Measurements from ENCODE around the gene TTC32.

TTC32 gene

DNA sequence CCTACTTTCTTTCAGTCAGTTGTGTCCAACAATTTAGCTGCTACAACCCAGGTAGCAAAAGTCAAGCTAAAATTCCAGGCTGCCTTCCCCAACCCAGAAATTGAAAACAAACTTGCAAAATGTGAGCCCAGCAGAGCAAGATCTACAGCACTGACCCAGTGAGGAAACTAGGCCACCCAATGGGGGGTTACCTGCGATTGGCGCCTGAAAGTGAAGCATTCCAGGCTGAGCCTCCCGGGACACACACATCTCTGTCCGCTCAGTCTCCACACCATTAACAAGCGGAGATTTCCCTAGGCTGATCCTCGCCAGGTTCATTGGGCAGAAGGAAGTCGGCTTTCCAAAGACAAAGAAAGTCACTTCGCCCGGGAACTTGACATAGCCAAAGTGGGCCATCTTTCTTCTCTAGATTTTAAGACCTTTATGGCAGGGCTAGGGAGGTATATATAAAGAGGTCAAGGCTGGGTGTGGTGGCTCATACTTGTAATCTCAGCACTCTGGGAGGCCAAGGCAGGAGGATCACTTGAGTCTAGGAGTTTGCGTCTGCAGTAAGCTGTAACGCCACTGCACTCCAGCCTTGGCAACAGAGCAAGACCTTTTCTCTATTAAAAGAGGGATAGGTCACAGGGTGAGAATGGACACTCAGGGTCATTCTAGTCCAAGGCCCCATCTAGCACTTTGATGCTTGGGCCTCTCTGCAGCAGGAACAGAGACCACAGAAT lies 53.6 kb downstream of the TTC32 start:
- no peak for DNase-seq

DNA sequence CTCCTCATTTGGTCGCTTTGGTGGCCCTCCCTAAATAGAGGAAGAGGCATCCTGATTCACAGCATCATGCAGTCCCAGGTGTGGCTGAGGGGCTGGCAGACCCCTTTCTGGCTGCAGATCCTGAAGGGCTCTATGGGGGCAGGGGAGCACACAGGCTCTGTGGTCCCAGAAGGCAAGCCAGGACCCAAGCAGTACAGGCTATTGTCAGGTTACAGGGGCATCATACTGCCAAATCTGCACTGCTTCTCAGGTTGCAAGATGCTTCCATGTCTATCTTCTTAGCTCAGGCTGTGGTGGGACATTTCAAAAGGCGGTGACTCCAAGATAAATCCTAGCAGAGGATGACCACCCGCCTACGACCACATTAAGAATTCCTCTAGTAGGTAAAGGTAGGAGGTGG lies 54.3 kb downstream of the TTC32 start:
- DNase-seq: no peak

Data from stimulated activated naive CD4-positive, alpha-beta T cell treated with Interleukin-2 at 50 U/mL for 16 hours (primary cell).